Liver (tissue), 3 donors: Measurements from ENCODE around the gene PCDHA4.

Experiments used
- GABPA ChIP-seq, 2 donors: IDR thresholded peaks in 1 of 2; conservative IDR thresholded peaks in 1 of 2; 2 replicates each; pipeline ENCODE4 v1.6.1; 2016; ENCODE audit warnings: antibody characterized with exemption in 2 of 2, mild to moderate bottlenecking in 1 of 2, moderate library complexity in 1 of 2
- MAX ChIP-seq: IDR thresholded peaks from 2 replicates; pipeline ENCODE4 v1.6.1; 2016; ENCODE audit warnings: antibody characterized with exemption
- RXRA ChIP-seq, 2 donors: IDR thresholded peaks; 2 replicates each; pipeline ENCODE4 v1.6.1; 2017 to 2018; ENCODE audit warnings: antibody characterized with exemption in 2 of 2, mild to moderate bottlenecking in 1 of 2
- SP1 ChIP-seq: IDR thresholded peaks from 2 replicates; pipeline ENCODE4 v1.6.1; 2018; ENCODE audit warnings: antibody characterized with exemption, mild to moderate bottlenecking
- TAF1 ChIP-seq: conservative IDR thresholded peaks from 2 replicates; pipeline ENCODE4 v1.6.1; 2016; ENCODE audit warnings: antibody characterized with exemption, mild to moderate bottlenecking
- YY1 ChIP-seq: IDR thresholded peaks from 2 replicates; pipeline ENCODE4 v1.6.1; 2016; ENCODE audit warnings: antibody characterized with exemption, mild to moderate bottlenecking
- TF ChIP-seq, protein P1 (sequence below): fragments of 150-350 bp; IDR thresholded peaks from 2 replicates; pipeline ENCODE4 v1.5.1; 2017; ENCODE audit warnings: improper control_type of control experiment, low read depth, low read length; ENCODE audit not compliant: missing input control
- TF ChIP-seq, protein P2 (sequence below): IDR thresholded peaks from 2 replicates; pipeline ENCODE4 v1.6.1; 2016; ENCODE audit warnings: antibody characterized with exemption
- donor health status: healthy.
- donor health status: healthy.

DNA sequence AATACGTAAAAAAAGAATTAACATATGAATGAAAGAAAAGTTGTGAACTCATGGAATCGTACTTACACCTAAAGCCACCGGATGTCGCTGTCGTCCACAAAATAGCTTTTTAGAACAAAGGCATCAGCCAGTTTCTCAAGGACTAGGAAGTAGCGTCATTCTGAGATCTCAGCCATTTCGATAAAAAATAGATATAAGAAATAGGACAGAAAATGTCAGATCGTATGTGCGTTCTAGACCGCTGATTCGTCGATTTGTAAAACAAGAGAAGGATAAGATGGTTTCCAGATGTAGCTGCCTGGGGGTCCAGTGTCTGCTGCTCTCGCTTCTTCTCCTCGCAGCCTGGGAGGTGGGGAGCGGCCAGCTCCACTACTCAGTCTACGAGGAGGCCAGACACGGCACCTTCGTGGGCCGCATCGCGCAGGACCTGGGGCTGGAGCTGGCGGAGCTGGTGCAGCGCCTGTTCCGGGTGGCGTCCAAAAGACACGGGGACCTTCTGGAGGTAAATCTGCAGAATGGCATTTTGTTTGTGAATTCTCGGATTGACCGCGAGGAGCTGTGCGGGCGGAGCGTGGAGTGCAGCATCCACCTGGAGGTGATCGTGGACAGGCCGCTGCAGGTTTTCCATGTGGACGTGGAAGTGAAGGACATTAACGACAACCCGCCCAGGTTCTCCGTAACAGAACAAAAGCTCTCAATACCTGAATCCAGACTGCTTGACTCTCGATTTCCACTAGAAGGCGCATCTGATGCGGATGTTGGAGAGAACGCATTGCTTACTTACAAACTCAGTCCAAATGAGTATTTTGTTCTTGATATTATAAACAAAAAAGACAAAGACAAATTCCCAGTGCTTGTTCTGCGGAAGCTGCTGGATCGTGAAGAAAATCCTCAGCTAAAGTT is 49.2 kb downstream of the PCDHA4 start, which contains the start of gene PCDHA10:
- TF ChIP-seq SP1 (no peak), GABPA (IDR thresholded peaks at IDR 0.05 in 1 of 2, conservative IDR thresholded peaks at IDR 0.05 in 1 of 2) (no peak), MAX (no peak), YY1 (no peak), RXRA (IDR thresholded peaks at IDR 0.05) (no peak), TAF1 (no peak)
- TF ChIP-seq, protein P1, sequence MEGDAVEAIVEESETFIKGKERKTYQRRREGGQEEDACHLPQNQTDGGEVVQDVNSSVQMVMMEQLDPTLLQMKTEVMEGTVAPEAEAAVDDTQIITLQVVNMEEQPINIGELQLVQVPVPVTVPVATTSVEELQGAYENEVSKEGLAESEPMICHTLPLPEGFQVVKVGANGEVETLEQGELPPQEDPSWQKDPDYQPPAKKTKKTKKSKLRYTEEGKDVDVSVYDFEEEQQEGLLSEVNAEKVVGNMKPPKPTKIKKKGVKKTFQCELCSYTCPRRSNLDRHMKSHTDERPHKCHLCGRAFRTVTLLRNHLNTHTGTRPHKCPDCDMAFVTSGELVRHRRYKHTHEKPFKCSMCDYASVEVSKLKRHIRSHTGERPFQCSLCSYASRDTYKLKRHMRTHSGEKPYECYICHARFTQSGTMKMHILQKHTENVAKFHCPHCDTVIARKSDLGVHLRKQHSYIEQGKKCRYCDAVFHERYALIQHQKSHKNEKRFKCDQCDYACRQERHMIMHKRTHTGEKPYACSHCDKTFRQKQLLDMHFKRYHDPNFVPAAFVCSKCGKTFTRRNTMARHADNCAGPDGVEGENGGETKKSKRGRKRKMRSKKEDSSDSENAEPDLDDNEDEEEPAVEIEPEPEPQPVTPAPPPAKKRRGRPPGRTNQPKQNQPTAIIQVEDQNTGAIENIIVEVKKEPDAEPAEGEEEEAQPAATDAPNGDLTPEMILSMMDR: no peak
- TF ChIP-seq, protein P2, sequence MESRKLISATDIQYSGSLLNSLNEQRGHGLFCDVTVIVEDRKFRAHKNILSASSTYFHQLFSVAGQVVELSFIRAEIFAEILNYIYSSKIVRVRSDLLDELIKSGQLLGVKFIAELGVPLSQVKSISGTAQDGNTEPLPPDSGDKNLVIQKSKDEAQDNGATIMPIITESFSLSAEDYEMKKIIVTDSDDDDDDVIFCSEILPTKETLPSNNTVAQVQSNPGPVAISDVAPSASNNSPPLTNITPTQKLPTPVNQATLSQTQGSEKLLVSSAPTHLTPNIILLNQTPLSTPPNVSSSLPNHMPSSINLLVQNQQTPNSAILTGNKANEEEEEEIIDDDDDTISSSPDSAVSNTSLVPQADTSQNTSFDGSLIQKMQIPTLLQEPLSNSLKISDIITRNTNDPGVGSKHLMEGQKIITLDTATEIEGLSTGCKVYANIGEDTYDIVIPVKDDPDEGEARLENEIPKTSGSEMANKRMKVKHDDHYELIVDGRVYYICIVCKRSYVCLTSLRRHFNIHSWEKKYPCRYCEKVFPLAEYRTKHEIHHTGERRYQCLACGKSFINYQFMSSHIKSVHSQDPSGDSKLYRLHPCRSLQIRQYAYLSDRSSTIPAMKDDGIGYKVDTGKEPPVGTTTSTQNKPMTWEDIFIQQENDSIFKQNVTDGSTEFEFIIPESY: no peak
